Measurements from ENCODE around the gene BCCIP. TPM values are rescaled to one million over a fixed set of nuclear protein-coding genes. Genes with fewer than 3 reads are reported as not detected.

BCCIP gene
- total and polyA plus RNA-seq, 4 donors = 21.9 to 44.1 (median 31.2) TPM

DNA sequence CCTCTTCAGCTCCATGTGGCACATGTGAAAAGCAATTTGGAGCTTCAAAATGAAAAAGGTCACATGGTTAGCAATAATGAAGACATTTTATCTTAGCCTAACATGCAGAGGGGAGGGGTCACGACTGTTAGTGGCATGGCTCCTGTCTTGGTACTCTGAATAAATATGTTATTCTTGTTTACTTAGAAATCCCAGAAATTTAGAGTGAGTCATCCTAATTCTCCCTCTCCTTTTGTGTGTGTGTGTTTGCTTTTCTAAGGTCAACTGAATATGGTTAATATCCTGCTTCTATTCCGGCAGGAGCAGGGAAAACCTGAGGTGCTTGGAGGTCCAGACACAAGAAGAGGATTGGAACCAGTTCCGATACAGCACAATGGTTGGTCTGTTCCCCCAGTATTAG lies 17.6 kb downstream of the BCCIP start:
- H3K27me3 ChIP-seq (ENCODE audit: control insufficient read depth in 4 of 4, insufficient read depth in 4 of 4, low read length in 3 of 4) = no peaks in the 10 kb centered on the region
- H3K4me3 ChIP-seq (ENCODE audit: low read depth in 1 of 3, low read length in 3 of 3) = no peak overlapping the region
- no peak overlapping the region for H3K9ac ChIP-seq (ENCODE audit: low read depth in 1 of 2, low read length in 2 of 2)
- H3K27ac ChIP-seq (ENCODE audit: low read depth in 1 of 2, low read length in 2 of 2) = no peak overlapping the region
- WGBS = 92% methylated on average over 3 of the region's 3 CpGs
- peaks cover 7 to 47% (median 38%) of the 10 kb centered on the region in 4 donors for H3K36me3 ChIP-seq (ENCODE audit: control insufficient read depth in 4 of 4, insufficient read depth in 3 of 4, low read depth in 1 of 4, low read length in 3 of 4)
- no peaks in the 10 kb centered on the region for H3K9me3 ChIP-seq (ENCODE audit: control insufficient read depth in 4 of 4, low read length in 3 of 4)
- peaks cover 2 to 14% (median 9%) of the 10 kb centered on the region in 4 donors for H3K4me1 ChIP-seq (ENCODE audit: control insufficient read depth in 4 of 4, insufficient read depth in 4 of 4, low read length in 3 of 4)
- no peak for DNase-seq (ENCODE audit: low spot score)
- TF ChIP-seq, protein P1, sequence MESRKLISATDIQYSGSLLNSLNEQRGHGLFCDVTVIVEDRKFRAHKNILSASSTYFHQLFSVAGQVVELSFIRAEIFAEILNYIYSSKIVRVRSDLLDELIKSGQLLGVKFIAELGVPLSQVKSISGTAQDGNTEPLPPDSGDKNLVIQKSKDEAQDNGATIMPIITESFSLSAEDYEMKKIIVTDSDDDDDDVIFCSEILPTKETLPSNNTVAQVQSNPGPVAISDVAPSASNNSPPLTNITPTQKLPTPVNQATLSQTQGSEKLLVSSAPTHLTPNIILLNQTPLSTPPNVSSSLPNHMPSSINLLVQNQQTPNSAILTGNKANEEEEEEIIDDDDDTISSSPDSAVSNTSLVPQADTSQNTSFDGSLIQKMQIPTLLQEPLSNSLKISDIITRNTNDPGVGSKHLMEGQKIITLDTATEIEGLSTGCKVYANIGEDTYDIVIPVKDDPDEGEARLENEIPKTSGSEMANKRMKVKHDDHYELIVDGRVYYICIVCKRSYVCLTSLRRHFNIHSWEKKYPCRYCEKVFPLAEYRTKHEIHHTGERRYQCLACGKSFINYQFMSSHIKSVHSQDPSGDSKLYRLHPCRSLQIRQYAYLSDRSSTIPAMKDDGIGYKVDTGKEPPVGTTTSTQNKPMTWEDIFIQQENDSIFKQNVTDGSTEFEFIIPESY (IDR thresholded peaks at IDR 0.05) = no peak
- TF ChIP-seq HNF4G (IDR thresholded peaks at IDR 0.05) (no peak), JUND (IDR thresholded peaks at IDR 0.05) (no peak), YY1 (IDR thresholded peaks at IDR 0.05) (no peak), RAD21 (IDR thresholded peaks at IDR 0.05) (no peak), NR2F2 (IDR thresholded peaks at IDR 0.05) (no peak), TAF1 (conservative IDR thresholded peaks at IDR 0.05) (no peak), FOXA2 (IDR thresholded peaks at IDR 0.05) (no peak), EGR1 (IDR thresholded peaks at IDR 0.05; ENCODE audit: low read depth in 2 of 2) (no peak), SP1 (IDR thresholded peaks at IDR 0.05) (no peak), RXRA (IDR thresholded peaks at IDR 0.05) (no peak)
- TF ChIP-seq, protein P2, sequence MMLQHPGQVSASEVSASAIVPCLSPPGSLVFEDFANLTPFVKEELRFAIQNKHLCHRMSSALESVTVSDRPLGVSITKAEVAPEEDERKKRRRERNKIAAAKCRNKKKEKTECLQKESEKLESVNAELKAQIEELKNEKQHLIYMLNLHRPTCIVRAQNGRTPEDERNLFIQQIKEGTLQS (IDR thresholded peaks at IDR 0.05) = no peak
- TF ChIP-seq, protein P3, sequence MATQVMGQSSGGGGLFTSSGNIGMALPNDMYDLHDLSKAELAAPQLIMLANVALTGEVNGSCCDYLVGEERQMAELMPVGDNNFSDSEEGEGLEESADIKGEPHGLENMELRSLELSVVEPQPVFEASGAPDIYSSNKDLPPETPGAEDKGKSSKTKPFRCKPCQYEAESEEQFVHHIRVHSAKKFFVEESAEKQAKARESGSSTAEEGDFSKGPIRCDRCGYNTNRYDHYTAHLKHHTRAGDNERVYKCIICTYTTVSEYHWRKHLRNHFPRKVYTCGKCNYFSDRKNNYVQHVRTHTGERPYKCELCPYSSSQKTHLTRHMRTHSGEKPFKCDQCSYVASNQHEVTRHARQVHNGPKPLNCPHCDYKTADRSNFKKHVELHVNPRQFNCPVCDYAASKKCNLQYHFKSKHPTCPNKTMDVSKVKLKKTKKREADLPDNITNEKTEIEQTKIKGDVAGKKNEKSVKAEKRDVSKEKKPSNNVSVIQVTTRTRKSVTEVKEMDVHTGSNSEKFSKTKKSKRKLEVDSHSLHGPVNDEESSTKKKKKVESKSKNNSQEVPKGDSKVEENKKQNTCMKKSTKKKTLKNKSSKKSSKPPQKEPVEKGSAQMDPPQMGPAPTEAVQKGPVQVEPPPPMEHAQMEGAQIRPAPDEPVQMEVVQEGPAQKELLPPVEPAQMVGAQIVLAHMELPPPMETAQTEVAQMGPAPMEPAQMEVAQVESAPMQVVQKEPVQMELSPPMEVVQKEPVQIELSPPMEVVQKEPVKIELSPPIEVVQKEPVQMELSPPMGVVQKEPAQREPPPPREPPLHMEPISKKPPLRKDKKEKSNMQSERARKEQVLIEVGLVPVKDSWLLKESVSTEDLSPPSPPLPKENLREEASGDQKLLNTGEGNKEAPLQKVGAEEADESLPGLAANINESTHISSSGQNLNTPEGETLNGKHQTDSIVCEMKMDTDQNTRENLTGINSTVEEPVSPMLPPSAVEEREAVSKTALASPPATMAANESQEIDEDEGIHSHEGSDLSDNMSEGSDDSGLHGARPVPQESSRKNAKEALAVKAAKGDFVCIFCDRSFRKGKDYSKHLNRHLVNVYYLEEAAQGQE (IDR thresholded peaks at IDR 0.05) = no peak
- TF ChIP-seq, protein P4, sequence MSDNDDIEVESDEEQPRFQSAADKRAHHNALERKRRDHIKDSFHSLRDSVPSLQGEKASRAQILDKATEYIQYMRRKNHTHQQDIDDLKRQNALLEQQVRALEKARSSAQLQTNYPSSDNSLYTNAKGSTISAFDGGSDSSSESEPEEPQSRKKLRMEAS (IDR thresholded peaks at IDR 0.05) = no peak

DNA sequence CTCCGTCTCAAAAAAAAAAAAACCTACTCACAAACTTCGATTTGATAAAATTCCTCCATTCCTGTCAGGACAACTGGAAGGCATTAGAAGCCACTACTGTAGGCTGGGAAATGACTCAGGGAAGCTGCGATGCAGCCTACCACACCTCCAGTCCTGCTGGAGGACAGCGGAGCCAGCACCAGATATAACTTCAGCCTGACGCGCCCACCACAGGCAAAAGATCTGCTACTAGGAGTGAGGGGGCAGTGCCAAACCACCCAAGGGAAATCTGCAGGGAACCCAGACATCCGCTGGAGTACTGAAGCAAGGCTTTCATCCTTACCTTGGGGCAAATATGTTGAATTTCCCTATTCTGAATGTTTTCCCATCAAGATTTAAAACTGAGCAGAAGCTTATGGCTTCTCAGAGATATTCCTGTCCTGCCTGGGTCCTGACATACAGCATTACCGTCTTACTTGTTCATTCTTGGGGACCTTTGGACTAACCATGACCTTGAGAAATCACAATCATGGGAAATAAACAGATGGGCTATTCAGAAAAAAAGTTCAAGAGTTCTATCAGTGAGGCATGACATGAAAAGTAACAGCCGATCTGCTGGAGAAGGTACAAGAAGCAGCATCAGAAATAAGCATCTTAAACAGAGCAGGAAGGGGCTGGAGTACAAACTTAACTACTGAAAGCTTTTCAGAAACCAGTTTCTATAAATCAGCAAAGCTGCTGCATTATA lies 20.4 kb downstream of the BCCIP start:
- no peaks in the 10 kb centered on the region for H3K9me3 ChIP-seq (ENCODE audit: control insufficient read depth in 4 of 4, low read length in 3 of 4)
- no peak for DNase-seq (ENCODE audit: low spot score)
- 91% methylated on average over 9 of the region's 9 CpGs for WGBS
- H3K4me1 ChIP-seq (ENCODE audit: control insufficient read depth in 4 of 4, insufficient read depth in 4 of 4, low read length in 3 of 4) = peaks cover 4 to 22% (median 15%) of the 10 kb centered on the region in 4 donors
- no peak overlapping the region for H3K4me3 ChIP-seq (ENCODE audit: low read depth in 1 of 3, low read length in 3 of 3)
- H3K27ac ChIP-seq (ENCODE audit: low read depth in 1 of 2, low read length in 2 of 2) = no peak overlapping the region
- H3K36me3 ChIP-seq (ENCODE audit: control insufficient read depth in 4 of 4, insufficient read depth in 3 of 4, low read depth in 1 of 4, low read length in 3 of 4) = peaks cover 3 to 25% (median 17%) of the 10 kb centered on the region in 4 donors
- no peaks in the 10 kb centered on the region for H3K27me3 ChIP-seq (ENCODE audit: control insufficient read depth in 4 of 4, insufficient read depth in 4 of 4, low read length in 3 of 4)
- H3K9ac ChIP-seq (ENCODE audit: low read depth in 1 of 2, low read length in 2 of 2) = no peak overlapping the region
- TF ChIP-seq GABPA (IDR thresholded peaks at IDR 0.05 in 1 of 2, conservative IDR thresholded peaks at IDR 0.05 in 1 of 2) = no peak
- TF ChIP-seq HNF4G (IDR thresholded peaks at IDR 0.05) = no peak
- no peak for TF ChIP-seq JUND (IDR thresholded peaks at IDR 0.05)
- TF ChIP-seq EGR1 (IDR thresholded peaks at IDR 0.05; ENCODE audit: low read depth in 2 of 2) = no peak
- no peak for TF ChIP-seq HNF4A (conservative IDR thresholded peaks at IDR 0.05)
- TF ChIP-seq, protein P3 (IDR thresholded peaks at IDR 0.05) = no peak
- TF ChIP-seq, protein P1 (IDR thresholded peaks at IDR 0.05) = no peak
- TF ChIP-seq, protein P4 (IDR thresholded peaks at IDR 0.05) = no peak
- no peak for TF ChIP-seq FOXA2 (IDR thresholded peaks at IDR 0.05)
- no peak for TF ChIP-seq RXRA (IDR thresholded peaks at IDR 0.05)
- TF ChIP-seq FOXA1 (IDR thresholded peaks at IDR 0.05) = no peak

All from liver (tissue), 9 donors.